NCI-H69 (cell line): ENCODE results near the gene TRERF1.

Experiments
- DNase-seq: peaks from one replicate; lab custom pipeline; 2025; lab: John Stamatoyannopoulos, UW

The TRERF1 gene

DNA sequence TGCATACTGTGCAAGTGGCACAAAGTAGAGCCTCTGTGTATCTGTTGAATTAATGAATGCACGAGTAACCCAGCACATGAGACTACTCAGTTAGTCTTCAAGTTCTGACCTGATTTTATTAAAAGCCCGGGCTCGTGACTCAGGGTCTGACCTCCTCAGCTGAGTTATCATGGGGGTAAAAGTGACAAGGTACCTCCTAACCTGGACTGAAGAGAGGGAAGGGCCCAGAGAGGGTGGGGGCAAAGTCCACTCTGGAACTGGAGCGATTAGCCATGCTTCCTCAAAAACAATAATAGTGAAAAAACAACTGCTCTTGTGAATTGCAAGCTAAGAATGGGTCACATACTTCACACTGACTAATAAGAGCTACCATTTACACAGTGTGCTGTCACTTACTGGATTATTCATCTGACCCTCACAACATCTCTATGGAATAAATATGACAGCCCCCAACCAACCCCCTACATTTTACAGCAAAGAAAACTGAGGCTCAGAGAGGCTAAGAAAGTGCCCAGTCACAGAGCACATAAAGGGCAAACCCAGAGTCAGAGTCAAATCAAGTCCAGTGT, 26.7 kb downstream of the TRERF1 start:
- DNase-seq = no peak

DNA sequence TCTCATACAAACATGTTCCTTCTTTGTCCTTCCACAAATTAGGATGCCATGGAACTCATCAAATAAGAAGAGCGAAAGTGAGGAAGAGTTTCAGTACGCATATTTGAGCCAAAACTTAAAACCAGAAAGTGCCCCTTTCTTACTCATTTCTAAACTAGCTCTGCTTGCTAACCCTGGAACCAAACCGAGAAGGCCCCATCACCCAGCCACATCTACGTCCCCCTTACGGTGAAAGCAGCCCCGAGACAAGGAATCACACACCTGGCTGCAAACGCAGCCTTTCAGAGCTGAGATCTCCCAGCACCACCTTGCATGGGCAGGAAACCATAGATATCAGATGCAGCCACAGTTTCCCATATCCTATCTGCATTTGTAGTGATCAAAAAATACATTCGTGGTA, 28.5 kb downstream of the TRERF1 start:
- DNase-seq = no peak

DNA sequence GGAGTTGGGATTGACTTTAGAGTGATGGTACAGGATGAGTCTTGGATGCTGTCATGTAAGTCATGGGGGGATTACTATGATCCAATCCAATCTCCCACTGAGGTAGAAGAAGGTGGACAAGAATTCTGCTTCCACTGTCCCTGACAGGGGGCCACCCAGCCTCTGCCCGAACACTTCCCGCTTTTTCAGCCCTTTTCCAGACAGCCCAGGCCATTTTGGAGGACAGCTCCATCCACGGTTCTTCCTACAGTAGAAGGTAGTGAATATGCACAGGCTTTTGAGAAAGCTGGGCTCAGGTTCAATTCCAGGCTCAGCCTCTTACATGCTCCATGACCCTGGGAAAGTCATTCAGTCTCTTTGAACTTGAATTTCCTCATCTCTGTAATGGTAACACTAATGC, 31.0 kb downstream of the TRERF1 start:
- DNase-seq = no peak

DNA sequence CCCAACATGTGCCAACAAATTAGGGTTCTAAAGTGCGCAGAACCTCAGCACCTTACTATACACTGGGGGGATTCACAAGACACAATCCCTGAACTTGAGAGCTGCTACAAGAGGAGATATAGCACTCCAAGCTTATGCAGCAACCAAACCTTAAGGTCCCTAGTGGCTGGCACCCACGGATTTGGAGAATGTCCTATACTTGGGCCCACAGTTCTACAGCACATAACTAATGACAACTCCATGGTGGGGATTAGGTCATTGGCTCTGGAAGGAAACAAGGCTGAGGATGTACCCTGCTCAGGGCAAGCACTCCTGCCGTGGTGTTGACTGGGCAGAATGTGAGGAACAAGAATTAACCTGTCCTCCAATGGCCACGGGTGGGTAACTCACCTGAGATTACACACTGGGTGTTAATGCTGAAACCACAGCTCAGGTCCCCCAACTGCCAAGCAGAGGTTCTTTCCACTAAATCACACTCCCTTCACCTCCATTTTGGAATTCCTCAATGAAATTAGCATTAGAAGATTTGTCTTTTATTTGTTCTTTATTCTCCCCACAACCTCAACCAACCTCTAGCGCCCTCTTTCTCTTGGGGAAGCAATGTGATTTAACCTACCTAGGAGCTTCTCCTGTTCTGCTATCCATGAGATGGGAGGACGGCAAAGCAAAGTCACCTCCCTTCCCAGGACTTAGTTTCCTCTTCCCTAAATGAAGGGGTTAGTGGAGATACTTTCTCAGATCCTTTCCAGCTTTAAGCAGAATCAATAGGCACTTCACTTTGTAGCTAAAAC, 32.0 kb downstream of the TRERF1 start:
- peak; percentile 68 for DNase-seq

DNA sequence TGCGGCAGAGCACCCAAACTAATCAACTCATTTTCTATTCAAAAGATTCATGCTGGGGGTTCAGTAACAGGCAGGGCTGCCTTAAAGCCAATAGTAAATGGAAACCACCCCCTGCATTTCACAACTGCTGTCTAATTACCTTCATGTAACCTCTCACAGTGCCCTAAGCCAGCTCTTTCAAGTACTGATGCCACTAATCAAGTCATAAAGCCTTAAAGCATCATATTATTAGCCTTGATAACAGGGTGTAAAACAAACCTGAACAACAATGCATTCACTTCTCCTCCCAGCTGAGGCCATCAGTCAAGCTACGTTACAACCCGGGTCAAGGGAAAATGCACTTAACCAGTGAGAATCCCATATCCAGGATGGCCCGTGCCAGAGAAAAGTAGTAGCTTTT, 33.0 kb downstream of the TRERF1 start:
- peak; percentile 99 for DNase-seq

DNA sequence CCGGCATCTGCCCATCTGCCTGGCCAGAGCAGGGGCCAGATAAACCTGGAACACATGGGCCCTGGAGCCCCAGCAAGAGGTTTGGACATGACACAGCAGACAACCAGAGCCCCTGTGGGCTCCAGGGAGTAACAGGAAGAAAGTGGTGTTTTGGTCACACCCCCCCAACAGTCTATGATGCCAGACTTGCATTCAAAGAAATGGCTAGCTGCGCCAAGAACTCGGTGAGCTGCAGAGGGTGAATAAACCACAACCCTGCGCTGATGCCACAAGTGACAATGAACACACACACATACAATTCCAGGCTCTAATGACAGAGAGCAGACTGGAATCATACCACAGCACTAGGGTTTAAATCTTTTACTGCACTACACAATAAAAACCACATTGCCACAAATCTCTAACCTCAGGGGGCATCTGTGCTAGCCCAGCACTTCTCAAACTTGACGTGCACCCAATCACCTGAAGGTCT, 34.0 kb downstream of the TRERF1 start:
- peak; percentile 60 for DNase-seq

DNA sequence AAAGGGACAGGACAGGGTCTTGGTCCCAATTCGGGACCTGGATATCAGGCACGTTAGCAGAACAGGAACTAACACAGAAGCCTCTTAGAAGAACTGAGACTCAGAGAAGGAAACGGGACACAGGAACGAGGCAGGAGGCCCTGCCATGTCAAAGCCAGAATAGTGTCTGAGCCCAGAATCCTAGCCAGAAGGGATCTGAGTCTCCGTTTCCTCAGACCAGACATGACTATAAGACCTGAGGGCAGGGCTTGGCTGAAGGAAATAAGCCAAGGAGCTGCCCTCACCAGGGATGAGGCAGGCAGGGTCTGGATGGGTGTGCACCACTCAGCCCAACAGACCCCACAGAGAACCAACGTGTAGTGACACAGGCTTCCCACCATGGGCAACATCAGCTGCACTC, 40.3 kb downstream of the TRERF1 start:
- no peak for DNase-seq

DNA sequence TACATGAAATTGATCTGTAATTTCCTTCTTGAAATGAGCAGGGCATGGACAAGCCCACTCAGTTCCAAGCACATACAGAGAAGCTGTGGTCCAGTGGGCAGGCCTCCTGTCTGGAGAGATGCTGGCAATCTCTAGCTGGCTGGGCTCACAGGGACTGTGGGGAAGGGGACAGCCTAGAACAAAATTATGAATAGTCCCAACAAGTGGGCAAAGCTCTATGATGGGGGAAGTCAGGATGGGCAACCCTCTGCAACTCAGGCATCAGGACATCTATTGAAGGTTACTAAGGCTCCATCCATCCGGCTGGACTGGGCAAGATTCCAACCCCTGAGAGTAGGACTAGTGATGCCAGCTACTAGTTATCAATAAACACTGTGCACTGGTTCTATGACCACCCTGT, 40.9 kb downstream of the TRERF1 start:
- no peak for DNase-seq

DNA sequence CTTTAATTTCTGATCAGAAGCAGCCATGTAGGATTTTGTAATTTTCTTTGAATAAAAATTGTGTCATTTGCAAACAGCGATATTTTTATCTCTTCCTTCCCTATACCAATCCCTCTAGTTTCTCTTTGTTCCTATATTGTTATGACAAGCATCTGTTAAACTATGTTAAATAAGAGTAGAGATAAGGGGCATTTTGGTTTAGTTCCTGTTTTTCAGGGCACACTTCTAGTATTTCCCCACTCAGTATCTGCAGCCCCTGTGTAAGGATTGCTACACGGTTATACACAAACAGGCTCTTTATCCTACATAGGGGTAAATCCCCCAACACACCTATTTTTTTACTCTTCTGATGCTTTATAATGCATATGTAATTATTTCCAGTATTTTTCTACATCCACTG, 42.1 kb downstream of the TRERF1 start:
- no peak for DNase-seq

DNA sequence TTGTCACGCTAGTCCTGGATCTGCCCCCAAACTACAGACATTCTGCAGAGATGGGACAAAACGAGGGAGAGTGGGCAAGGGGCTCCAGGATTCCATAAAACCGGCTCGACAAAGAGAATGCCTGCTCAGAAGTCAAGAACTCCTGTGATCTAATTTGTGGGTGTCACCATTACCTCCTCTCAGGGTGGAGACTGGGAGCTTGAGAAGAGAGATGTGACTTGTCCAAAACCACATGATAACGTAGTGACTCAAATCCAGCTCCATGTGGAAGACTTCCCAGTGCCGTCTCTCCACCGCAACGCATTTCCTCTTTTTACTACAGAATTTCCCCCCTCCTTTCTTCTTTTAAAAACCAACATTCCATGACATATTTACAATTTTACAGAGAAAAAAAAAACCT, 44.3 kb downstream of the TRERF1 start:
- DNase-seq = no peak

DNA sequence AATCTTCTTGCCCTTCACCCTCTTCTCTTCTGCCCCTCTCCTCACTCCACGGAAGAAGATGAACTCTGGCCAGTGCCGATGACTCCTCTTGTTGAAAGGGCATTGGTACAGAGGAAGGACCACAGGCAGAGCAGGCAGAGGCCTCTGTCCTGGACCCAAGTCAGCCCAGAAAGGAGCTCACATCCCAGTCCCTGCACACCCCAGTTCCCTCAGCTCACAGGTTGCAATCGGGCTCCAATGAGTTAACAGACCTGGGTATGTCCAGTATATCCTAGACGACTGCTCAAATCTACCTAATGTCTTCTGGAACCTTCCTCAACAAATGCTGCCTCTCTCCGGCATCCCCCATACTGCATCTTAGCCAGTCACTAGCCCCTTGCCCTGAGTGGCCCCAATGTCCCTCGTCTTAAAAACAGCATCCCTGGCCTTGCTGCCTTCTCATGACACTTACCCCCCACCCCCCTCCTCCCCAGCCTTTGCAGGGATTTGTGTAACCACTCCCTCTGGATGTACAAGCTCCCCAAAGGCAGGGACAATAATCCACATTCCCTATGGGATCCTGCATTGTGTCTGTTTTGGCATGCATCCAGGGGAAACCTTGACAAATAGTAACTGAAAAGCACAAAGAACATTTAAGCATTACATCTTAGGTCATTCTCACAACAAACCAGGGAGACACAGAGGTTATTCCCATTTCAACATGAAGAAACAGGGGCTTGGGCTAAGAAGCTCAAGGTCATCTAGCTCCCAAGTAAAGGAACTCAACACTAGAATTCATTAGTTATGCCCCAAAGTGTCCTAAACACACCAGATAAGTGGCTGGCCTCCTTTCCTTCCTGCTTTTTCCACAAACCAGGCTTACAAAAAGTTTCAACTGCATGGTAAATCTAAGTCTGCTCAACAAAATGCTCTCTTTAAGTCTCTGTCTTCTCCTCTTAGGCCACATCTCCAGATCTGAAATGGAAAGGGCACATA, 45.1 kb downstream of the TRERF1 start:
- DNase-seq = peak; percentile 91

DNA sequence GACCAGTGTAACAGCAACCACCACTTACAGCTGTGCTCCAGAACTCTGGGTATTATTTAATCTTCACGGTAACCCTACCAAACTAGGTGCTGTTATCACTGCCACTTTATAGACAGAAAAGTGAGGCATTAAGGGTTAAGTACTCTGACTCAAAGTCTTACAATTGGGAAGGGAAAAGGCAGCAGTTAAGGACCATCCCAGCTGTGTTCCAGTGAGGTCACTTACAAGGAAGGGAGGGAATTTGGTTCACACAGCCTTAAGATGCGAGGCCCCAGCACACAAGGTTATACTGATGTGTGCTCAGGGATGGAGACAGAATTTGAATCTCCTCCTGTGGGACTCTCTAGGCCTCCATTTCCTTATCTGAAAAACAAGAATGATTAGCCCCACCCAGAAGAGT, 46.7 kb downstream of the TRERF1 start:
- no peak for DNase-seq

DNA sequence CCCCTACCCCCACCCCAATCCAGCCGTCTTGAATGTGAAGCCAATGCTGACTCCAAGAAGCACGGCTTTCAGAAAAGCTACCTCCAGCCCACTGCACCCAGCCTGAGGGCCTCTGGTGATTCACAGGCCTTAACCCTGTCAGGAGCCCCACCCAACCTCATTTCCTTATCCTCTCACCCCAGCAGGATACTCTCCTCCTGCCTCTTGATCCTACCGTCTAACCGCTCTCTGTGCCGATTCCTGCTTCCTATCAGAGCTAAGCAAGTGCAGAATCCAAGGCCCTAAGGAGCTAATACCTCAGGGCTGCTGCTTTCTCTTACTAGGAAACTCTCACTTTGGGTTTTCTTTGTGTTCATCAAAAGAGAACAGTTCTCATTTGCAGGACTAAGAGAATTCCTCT, 47.2 kb downstream of the TRERF1 start:
- DNase-seq = peak; percentile 44

DNA sequence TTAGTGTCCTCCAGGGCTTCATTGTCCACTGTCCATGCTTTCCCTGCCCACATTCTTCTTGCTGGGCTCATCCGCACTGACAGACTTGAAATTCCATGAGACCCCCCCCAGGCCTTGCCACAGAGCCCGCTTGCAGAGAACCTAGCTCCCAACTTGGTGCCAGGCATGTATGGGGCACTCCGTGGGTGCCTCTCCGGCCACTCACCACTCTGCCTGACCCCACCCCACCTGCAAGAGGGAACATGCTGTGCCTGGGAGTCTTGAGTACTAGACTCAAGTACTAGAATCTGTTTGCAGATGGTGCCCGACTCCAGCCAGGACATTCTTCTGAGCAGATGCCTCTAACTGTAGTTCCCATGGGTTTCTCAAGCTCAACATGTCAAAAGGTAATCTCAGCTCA, 47.9 kb downstream of the TRERF1 start:
- DNase-seq = no peak

DNA sequence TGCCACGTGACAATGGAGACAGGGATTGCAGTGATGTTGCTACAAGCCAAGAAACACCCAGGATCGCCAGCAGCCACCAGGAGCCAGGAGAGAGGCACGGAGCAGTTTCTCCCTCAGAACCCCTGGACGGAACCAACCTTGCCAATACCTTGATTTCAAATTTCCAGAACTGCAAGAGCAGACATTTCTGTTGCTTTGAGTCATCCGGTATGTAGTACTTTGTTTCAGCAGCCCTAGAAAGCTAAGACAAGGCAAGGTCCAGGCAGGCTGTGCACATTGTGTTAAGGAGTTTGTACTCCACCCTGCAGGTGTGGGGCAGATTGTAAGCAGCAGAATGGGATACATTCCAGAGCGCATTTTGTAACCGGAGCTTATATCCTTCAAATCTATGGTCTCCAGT, 48.3 kb downstream of the TRERF1 start:
- no peak for DNase-seq

DNA sequence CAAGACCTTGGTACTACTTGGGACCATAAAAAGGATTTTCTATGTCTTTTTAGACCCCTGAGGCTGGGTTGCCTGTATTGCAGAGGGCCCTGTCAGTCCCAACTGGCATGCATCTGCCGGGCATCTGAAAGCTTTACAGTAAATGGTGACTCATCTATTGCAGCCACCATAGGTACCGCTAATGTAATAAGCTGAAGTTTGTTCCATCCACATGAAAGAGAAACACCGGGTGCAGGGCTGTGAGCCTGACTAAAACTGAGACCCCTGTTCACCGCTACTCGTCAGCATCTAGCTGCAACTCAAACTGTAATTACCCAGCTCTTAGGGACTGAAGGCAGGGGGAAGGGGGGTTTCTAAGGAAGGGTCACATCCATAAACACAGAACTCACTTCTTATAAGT, 49.5 kb downstream of the TRERF1 start:
- DNase-seq = peak; percentile 23

DNA sequence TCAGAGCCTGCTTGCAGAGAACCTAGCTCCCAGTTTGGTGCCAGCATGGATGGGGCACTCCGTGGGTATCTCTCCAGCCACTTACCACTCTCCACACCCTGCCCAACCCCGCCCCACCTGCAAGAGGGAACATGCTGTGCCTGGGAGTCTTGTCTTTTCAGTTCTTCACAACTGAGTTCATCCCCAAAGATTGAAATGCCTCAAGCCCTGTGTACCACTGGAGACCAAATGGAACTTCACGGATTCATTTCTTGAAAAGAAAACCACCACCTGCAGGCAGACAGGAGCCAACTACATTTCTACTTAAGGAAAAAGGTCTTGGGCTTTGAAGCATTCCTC, 50.1 kb downstream of the TRERF1 start:
- DNase-seq = no peak

DNA sequence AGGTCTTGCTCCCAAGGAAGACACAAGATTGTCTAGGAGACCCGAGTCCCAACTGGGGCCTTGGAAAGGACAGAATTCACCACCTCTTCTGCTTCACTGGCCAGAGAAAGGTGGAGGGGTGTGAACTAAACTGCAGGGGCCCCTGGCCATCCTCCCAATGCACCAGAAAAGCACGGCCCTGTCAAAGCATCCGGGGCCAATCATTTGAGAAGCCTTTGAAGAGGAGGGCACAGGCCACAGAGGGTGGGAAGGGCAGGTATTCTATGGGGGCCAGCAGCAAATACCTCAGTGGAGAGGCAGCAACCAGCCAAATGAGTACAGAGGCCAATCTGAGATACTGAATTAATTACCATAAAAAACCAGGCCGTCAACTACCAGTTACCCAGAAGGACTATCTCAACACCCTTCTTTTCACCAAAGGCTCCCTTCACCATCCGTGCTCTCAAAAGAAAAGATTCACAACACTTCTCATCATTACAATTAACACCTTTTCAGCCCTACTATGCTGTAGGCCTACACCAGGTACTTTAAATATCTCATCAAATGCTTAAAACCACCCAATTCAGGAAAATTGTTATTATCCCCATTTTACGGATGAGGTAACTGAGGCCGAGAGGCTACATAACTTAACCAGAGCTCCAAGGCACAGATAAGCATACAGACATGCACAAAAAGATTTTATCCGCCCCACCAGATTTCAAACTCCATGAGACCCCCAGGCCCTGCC, 50.7 kb downstream of the TRERF1 start:
- DNase-seq = no peak

DNA sequence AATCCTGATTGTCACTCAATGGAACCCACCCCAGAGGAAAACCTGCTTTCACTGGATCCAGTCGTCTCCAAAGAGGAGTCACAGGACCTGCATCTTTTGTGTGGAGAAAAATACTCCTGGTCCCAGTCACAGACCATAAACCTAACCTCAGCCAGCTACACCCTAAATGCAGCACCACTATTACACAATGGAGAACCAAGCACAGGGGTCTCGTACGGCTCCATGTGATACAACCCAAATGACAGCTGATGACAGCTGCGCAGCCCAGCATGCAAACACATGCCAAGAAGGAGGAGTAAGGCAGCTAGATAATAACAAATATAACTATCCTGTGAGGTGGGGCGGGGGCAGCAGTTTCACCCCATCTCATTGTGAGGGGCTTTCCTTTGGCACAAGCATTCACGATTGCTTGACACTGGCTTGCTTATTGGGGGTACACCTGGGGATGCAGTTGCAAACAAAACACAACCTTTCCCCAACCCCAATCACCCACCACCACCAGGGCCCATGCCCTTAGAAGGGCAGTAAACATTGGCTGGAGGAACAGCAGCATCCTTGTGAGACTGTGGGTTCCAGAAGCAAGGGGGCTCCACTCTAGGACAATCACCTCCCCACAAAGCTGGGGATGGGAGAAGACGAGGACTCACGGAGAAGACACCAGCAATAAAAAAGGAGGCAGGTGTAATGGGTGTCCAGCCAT, 51.5 kb downstream of the TRERF1 start:
- no peak for DNase-seq

DNA sequence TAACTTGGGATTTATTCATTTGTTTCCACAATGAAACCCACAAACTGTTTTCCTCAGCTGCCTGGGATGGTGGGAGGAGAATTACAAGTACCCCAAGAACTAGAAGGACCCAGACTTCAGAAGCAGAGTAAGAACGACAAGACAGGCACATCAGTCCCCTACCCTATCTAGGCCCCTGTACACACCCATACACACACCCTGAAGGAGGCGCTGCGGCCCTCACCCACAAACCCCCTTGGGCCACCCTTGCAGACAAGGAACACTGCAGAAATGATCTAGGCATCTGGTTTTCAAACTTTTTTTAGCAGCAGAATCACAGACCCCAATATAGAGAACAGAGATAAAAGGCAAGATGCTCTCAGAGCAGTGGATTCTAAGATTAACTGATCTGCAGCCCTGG, 55.0 kb downstream of the TRERF1 start:
- DNase-seq = no peak

DNA sequence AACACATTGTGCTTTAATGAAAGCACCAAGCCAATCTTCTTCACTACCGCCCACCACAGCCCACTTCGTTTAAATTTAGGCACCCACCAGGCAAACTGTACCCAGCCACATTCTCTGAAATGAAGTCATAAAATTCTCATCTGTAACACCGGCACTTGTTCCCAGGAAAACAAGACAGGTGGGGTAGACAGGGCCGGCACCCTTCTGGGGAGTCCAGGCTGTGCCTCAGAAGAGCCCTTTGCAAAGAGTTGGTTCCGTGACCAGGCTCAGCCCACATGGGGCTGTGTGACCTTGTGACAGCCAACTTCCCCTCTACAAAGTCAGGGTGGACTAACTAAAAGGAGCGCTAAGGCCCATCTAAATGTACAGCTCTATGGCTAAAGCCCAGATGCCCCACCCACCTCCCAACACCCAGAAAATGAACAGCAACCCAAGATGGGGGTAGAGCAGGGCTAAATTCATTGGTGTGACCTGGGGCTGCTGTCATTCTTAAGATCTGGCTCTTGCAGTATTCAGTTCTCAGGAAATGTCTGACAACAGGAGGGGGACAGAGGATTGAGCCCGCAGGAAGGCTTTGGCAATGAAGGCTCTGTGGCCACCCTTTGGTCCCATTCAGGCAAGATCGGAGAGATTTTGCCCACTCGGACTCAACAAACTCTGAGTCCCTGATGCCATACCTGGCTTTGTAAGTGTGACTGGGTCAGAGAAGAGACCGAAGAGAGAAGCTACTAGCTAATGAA, 56.7 kb downstream of the TRERF1 start:
- DNase-seq = no peak
